ENCODE results near the gene RIN3.
"Not testable (repeated sequence)": the region's sequence is repeated elsewhere in the genome, so short reads cannot be mapped to it uniquely, and the experiment has no call there.

RIN3 gene

GRCh38 chr14:92631098-92631497 lies 117.5 kb downstream of the RIN3 start:
- FAIRE-seq: no peak

- no peak for FAIRE-seq
These were observed 119.1 kb downstream of the RIN3 start for GRCh38 chr14:92632546-92633273.

DNA sequence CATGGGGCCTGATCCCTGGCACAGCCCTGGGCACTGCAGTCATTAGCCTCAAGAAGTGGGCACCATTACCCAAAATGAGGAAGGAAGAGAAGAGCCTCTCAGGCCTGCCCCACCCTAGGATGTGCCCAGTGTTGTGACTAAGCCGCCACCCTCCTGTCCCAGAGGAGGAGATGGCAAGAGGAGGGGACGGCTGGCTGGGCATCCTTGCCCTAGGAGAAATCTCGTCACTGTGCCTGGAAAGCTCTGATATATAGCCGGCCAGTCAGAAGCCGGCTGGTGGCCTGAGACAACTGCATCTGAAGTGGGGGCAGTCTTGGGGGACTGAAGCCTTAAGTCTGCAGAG lies 119.7 kb downstream of the RIN3 start:
- no peak for FAIRE-seq

GRCh38 chr14:92633724-92634123 lies 120.1 kb downstream of the RIN3 start:
- FAIRE-seq: no peak

DNA sequence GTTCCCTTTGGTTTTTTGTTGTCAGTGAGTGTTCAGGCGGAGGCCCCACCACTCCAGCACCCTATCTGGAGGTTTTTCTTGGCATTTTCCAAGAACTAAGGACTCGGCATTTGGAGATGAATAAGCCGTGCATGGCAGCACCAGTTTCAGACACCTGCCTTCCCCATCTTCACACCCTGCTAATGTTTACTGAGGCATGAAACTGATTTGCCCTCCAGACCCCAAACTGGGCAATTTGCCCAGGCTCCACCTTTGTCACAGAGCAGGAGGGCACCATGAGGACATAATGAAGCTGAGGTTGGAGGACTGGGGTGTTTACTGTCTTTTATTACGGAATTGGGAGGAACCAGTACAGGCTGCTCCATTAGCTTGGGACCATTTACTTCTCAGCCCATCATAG lies 121.5 kb downstream of the RIN3 start:
- FAIRE-seq: no peak

DNA sequence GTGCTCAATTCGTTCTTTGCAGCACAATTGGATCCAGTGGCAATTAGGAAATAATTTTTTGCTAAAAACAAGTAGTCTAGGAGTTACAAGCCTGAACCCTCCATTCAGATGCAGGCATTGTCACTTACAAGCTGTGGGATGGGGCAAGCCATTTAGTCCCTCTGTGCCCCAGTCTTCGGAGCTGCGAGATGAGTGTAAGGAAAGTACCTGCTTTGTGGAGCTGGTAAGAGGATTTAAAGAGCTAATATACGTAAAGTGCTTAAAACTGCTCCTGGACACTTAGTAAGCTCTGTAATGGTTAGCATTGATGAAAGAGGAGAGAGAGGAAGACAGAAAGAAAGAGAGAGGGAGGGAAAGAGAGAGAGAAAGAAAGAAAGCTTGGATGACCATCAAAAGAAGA lies 122.3 kb downstream of the RIN3 start:
- FAIRE-seq: no peak

DNA sequence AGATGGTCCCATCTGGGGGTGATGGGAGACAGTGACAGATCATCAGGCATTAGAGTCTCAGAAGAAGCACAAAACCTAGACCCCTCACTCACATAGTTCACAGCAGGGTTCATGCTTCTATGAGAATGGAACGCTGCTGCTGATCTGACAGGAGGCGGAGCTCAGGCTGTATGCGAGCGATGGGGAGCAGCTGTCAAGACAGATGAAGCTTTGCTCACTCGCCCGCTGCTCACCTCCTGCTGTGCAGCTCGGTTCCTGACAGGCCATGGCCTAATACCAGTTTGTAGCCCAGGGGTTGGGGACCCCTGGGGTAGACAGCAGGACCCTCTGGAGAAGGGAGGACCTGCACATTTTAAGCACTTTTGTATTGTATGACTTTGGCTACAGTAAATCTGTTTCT lies 123.6 kb downstream of the RIN3 start:
- FAIRE-seq: no peak

- no peak for FAIRE-seq
These were observed 124.3 kb downstream of the RIN3 start for GRCh38 chr14:92637864-92638263.

GRCh38 chr14:92638266-92638665 lies 124.7 kb downstream of the RIN3 start:
- FAIRE-seq: no peak

GRCh38 chr14:92638904-92639303 lies 125.3 kb downstream of the RIN3 start:
- no peak for FAIRE-seq

DNA sequence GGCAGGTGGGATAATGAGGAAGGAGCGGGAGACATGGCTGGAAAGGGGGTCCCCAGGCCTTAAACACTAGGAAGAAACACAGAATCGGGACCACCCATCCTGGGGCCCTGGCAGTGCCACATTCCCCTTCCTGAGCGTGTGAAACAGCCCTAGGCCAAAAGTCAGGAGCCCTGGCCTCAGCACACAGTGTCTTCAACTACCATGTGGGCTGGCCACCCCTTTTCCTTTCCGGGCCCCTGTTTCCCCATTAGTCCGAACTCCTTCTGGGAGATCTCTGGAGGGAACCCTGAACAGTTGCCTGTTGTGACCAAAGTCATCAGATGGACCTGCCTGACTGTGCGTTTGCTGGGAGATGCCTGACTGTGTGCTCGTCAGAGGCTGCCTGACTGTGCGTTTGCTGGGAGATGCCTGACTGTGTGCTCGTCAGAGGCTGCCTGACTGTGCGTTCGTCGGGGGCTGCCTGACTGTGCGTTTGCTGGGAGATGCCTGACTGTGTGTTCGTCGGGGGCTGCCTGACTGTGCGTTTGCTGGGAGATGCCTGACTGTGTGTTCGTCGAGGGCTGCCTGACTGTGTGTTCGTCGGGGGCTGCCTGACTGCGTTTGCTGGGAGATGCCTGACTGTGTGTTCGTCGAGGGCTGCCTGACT lies 126.0 kb downstream of the RIN3 start:
- FAIRE-seq: not testable (repeated sequence)

GRCh38 chr14:92641306-92641705 lies 127.7 kb downstream of the RIN3 start:
- no peak for FAIRE-seq

DNA sequence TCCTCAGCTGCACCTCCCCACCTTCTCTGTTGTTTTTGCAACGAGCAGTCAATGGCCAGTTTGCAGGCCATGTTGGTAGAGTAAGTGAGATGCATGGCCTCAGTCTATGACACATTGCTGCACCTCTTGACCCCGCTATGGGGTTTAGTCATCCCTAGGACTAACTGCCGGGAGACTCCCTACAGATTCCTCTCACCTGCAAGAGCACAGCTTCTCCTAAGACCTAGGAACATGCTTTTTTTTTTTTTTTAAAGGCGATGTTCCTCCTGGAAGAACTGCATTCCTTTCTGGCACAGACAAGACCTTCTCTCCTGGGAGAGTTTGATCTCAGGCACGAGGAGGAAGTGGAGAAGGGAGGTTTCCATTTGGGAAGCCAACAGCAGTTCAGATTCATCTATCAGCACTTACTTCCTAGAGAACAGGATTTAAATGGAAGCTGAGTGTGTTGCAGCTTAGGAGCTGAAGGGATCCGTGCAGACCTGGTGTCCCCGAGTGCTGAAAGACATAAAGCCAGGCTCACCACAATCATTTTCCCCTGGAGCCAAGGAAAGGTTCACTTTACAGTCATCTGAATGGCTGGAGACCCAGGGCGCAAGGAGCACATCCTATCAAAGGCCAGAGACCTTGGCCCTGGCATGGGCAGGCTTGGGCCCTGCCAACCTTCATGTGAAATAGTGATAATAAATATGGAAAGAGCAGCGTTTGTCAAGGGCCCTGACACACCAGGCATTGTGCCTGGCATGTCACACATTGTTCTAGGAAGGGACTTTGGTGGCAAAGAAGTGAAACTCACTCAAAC lies 130.8 kb downstream of the RIN3 start:
- no peak for FAIRE-seq

DNA sequence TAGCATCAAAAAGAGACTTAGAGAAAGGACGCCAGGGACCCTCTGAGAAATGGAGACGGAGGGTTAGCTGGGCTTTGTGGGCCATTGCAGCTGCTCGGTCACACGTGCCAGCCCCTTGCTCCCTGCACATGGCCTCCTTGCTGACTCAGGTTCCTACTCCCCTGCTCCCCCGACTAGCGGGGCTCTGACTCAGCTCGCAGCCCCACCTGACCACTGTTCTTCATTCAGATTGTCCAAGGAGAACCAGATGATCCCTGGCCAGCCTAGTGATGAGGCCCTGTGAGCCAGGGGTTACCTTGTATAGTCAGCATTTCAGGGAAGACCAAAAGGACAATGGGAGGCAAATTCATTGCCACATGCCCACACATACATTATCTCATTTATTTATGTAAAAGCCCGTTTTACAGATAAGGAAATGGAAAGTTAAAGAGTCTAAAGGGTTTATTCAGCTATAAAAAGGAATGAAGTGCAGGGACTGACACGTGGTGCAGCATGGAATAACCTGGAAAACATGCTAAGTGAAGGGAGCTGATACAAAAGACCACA lies 131.5 kb downstream of the RIN3 start:
- no peak for FAIRE-seq

- no peak for FAIRE-seq
These were observed 132.4 kb downstream of the RIN3 start for GRCh38 chr14:92645841-92646478.

DNA sequence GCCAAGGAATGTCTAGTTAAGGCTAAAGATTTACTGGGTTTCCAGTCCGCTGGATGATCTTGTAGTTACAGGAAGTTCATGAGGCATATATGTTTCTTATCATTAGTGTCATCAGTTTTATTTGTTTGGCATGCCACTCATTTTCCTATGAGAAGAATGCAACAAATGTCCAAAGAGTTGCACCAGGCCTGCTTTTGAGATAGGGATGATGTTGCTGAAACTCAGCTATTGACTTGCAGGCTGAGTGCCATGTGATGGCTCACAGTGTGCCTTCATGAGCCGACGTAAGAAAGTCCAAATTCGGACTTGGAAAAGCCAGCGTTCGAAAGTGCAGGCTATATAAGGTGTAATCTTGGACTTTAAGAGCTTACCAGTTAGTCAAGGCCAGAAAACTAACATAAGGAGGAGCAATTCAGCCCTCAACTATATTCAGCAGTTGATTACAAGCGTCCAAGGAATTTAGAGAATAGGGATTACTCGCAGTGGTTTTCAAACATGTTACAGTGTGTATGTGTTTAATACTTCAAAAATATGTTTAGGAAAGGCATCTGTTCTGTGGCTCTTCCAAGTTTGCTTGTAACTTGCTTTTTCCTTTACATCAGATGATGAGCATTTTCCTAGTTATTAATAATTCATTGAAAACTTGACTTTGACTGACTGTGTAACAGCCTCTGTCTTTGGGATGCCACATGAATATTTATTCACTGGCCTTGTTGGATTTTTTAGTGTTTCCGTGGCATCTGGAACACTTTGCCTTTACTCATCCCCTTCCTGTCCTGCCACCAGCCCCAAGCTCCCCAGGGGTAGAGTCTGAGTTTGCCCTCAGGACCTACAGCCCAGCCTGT lies 133.6 kb downstream of the RIN3 start:
- FAIRE-seq: no peak

DNA sequence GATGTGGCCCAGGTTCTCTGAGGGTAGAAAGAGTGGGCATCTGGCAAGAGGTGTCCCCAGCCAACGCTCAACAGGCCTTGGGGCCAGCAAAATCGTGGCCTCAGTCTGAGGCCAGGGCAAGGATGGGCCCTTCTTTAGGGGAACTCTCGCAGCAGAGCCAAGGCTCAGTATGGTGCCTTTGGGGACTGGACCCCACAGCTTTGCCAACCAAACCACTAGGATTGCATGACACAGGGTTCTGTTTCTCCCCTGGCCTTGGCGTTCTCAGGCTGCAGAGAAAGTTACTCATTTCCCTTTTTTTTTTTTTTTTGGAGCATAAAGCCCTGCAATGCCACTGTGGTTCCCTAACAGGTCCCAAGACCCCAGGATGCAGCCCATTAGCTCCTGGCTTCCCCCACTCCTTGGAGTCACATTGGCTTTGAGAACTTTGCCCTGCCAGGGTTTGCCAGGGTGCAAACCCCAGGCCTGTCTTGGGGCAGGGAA lies 134.3 kb downstream of the RIN3 start:
- no peak for FAIRE-seq

DNA sequence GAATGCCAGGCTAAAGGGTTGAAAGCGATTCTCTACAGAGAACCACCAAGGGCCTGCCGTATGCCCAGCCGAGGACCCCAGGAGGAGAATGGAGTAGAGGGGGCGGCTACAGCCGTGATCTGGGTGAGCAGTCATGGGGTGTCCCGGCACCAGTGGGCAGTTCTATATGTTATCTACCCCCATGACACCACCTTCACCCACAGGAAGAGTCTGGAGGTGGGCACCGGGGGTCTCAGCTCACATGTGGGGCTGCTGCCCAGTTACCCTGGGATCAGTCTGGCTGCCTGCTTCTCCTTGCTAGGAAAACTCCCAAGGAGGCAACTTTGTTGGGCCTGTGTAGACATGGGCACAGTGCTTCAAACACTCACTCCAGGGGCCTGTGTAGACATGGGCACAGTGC lies 135.5 kb downstream of the RIN3 start:
- FAIRE-seq: no peak

GRCh38 chr14:92649934-92650545 lies 136.5 kb downstream of the RIN3 start:
- no peak for FAIRE-seq

DNA sequence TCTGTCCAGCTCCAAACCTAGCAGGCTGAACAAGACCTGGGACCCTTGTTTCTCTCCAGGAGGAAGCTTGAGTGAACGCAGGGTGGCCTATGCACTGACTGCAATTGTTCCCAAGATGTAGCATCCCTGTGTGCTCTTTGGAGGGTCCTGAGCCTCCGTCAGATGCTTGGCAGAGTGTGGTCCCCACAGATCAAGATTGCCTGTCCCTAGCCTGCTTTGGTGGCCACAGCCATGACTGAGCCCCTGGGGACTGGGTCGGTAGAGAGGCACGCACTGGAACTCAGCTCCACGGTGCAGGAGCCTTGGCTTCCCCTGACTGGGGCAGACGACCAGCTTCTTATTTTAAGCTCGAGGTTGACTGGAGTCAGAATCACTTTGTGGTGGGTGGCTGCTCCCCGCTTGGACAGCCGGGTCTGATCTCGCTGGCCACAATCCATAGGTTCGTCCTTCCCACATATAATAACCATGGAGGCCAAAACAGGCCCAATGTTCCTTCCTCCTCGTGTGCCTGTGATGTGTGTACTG lies 137.1 kb downstream of the RIN3 start:
- no peak for FAIRE-seq

GRCh38 chr14:92651106-92651757 lies 137.7 kb downstream of the RIN3 start:
- FAIRE-seq: no peak
